NCI-H1092 (cell line): Measurements from ENCODE around the gene TNFSF10.
"Not testable (repeated sequence)": the region's sequence is repeated elsewhere in the genome, so short reads cannot be mapped to it uniquely, and the experiment has no call there.

Experiments
- DNase-seq: peaks from one replicate; lab custom pipeline; 2025; lab: John Stamatoyannopoulos, UW

Gene TNFSF10

GRCh38 chr3:172522871-172523818, at the start of gene TNFSF10:
Gene TNFSF10 (minus strand): TSS chr3:172523430. CDS start chr3:172523384, 46 bp downstream.
- DNase-seq: no peak

GRCh38 chr3:172569128-172570008, 46.1 kb upstream of the TNFSF10 start:
- no peak for DNase-seq

- no peak for DNase-seq
These were observed 45.5 kb upstream of the TNFSF10 start for GRCh38 chr3:172568701-172569100.

GRCh38 chr3:172566785-172567184, 43.6 kb upstream of the TNFSF10 start:
- not testable (repeated sequence) for DNase-seq

- DNase-seq: no peak
These were observed 41.3 kb upstream of the TNFSF10 start for GRCh38 chr3:172564499-172564898.

- DNase-seq: no peak
These were observed 39.9 kb upstream of the TNFSF10 start for GRCh38 chr3:172562871-172563865.

- DNase-seq: no peak
These were observed 38.8 kb upstream of the TNFSF10 start for GRCh38 chr3:172561897-172562640.

GRCh38 chr3:172560586-172560985, 37.4 kb upstream of the TNFSF10 start:
- DNase-seq: no peak

- DNase-seq: no peak
These were observed 36.8 kb upstream of the TNFSF10 start for GRCh38 chr3:172560026-172560425.

- no peak for DNase-seq
These were observed 35.8 kb upstream of the TNFSF10 start for GRCh38 chr3:172559020-172559419.

GRCh38 chr3:172557515-172558220, 34.4 kb upstream of the TNFSF10 start:
- no peak for DNase-seq

- DNase-seq: no peak
These were observed 30.5 kb upstream of the TNFSF10 start for GRCh38 chr3:172553526-172554252.

- DNase-seq: no peak
These were observed 29.4 kb upstream of the TNFSF10 start for GRCh38 chr3:172552607-172553006.

- no peak for DNase-seq
These were observed 28.6 kb upstream of the TNFSF10 start for GRCh38 chr3:172551874-172552273.

- DNase-seq: no peak
These were observed 27.2 kb upstream of the TNFSF10 start for GRCh38 chr3:172550347-172550943.

- DNase-seq: no peak
These were observed 25.9 kb upstream of the TNFSF10 start for GRCh38 chr3:172549144-172549543.

- no peak for DNase-seq
These were observed 23.5 kb upstream of the TNFSF10 start for GRCh38 chr3:172546628-172547214.

GRCh38 chr3:172546105-172546504, 22.9 kb upstream of the TNFSF10 start:
- DNase-seq: no peak

- DNase-seq: no peak
These were observed 21.2 kb upstream of the TNFSF10 start for GRCh38 chr3:172544404-172544803.
